Kidney capillary endothelial cell (primary cell): Measurements from ENCODE around the gene LAGE3.
A peak's percentile ranks its signal among the peaks of the same experiment; 100 is the strongest.

Experiments used
- DNase-seq: peaks from one replicate; pipeline ENCODE4 v3.0.0-alpha.2; 2018; ENCODE audit warnings: low spot score

LAGE3 gene

DNA sequence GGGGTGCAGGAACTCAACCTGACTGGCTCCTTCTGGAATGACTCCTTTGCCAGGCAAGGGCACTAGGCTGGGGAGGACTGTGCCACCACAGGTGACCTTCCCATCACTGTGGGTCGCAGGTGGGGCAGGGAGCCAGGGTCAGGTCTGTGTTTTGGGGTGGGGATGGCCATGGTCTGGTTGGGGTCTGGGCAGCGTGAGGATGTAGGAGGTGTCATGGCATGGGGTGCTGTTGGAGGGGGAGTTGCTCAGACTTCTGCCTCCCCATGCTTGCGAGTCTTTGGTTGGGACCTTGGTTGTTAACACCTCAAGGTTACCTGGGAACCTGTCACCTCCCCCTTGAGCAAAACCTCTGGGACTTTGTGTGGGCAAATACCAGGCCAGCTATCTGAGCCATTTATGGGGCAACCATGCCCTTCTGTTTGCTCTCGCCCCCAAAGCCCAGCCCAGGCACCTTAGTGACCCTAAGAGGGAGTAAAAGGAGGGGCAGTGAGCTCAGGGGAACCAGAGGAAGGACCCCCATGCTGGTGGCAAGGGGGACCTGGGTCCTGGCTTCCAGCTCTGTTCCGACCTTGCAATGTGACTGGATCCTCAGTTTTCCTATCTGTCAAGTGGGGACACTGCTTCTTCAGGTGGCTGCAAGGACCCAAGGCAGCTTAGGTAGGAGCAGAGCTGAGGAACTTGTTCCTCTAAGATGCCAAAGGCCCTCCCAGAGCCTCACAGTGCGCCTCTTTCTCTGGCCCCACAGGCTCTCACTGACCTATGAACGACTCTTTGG lies 44.5 kb downstream of the LAGE3 start:
- DNase-seq = no peak

DNA sequence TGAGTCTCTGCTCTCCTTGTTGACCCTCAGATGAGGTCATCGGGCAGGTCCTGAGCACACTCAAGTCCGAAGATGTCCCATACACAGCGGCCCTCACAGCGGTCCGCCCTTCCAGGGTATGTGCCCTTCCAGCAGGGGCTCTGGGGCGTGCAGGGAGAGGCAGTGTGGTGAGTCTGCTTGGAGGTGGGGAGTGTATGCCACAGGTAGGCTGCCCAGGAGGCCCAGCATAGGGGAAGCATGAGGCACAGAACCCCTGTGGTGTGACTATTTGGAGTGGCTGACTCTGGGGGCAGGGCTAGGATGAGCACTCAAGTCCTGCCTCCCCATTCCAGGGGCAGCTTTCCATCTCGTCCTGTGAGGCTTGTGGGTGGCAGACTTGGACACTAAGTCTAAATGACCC lies 45.5 kb downstream of the LAGE3 start:
- DNase-seq = no peak

DNA sequence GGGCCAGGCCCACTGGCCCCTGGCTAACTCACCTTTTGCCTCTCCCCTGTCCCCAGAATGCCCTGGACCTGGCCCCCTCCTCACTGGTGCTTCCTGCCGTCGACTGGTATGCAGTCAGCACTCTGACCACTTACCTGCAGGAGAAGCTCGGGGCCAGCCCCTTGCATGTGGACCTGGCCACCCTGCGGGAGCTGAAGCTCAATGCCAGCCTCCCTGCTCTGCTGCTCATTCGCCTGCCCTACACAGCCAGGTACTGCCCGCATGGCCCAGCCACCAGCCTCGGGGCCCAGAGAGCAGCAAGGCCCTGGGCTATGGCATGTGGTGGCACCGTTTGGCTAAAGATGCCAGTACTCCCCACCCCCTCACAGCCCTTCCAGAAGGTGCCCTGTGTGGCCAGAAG lies 46.9 kb downstream of the LAGE3 start:
- DNase-seq = no peak

DNA sequence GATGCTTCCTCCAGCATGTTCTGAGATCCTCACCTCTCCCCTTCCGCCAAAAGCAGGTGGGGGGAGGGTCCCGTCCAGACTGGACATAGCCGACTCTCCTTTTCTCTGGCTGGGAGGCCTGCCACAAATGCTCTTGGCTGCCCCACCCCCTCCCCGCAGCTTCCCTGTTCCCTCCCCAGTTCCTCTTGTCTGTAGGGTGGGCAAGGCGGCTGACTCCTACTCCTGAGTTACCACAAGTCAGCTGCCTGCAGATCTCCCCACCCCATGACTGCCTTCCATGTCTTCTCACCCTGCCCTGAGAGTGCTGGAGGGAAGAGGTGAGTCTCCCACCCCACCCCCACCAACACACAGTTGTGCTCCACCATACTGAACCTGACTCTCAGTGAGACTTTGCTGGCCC lies 47.7 kb downstream of the LAGE3 start:
- no peak for DNase-seq

DNA sequence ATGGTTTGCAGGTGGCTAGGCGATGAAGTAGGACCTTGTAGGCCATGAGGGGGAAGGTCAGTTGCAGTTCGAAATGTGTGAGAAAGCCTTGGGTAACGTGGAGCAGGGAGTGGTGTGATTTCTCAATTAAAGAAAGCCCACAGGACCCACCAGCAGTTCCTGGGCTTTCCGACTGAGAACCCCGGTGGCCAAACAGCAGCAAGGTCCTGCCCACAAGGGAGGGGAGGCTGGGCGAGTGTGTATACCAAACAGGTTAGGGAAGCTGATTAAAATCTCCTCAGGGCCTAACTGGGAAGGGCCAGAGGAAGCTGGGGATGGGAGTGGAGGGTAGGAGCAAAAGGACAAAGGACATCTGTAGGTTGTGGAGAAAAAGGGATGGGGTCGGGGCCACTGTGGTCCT lies 48.2 kb downstream of the LAGE3 start:
- DNase-seq = no peak

DNA sequence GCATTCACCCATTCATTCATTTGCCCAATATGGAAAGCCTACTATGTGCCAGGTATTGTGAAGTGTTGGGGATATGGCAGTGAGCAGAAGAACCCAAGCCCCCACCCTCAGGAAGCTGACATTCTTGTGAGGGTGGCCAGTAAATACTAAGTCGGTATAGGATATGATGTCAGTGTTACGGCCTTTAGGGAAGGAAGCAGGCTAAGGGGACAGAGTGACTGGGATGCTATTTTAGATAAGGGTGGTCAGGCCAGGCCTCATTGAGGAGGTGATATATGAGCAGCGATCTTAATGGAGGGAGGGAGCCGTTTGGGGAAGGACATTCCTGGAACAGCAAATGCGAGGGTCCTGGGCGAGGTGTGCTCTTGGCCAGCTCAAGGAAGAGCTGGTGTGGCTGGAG lies 48.6 kb downstream of the LAGE3 start:
- DNase-seq = no peak

DNA sequence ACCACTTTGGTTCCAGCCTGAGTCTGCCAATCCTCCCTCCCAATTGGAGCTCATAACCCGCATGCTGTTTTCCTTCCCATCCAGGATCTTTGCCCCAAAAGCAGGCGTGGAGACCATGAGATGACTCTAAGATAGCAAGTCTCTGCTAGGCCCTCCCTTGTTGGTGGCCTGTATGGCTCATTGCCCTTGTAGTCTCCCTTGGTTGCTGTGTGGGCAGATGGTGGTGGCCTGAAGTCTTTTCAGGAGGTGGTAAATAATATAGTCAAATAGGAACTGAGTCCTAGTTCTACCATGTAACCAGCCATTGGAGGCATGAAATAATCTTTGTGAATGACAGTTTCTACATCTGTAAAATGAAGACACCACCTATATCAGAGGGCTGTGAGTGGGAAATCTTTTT lies 49.4 kb downstream of the LAGE3 start:
- DNase-seq = no peak

DNA sequence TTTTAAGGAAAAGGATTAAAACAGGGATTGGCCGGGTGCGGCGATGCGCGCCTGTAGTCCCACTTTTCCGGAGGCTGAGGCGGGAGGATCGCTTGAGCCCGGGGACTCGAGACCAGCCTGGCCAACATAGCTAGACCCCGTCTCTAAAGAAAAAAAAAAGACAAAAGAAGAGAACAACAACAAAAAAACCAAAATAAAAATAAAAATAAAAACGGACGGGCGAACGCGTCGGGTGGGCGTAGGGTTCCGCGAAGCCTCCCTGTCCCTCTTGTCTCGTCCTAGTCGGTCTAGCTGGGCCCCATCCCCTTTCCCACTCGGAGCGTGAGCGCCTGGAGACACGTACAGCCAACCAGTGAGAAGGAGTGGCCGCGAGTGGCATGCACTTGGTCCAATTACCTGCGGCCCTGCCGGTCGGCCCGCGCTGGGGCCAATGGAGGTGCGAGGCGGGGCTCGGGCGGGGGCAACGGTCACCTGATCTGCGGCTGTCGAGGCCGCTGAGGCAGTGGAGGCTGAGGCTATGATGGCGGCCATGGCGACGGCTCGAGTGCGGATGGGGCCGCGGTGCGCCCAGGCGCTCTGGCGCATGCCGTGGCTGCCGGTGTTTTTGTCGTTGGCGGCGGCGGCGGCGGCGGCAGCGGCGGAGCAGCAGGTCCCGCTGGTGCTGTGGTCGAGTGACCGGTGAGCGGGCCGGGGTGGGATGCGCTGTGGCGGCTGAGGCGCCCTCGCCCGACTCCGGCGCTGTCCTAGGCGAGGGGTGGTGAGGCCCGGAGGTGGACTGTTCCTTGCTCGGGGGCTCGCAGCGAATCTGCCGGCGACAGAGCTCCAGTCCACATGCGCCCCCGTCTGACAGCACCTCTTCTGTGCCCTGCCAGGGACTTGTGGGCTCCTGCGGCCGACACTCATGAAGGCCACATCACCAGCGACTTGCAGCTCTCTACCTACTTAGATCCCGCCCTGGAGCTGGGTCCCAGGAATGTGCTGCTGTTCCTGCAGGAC lies 50.6 kb downstream of the LAGE3 start, which contains the start of gene ATP6AP1:
Gene ATP6AP1 (plus strand): TSS at position 502 of the 996 bp plus-strand sequence. CDS start 16 bp downstream, at position 518.
- DNase-seq = peak; percentile 71
